ENCODE results near the gene SMIM11. TPM values are rescaled to one million over a fixed set of nuclear protein-coding genes. Genes with fewer than 3 reads are reported as not detected.
"Not testable (repeated sequence)": the region's sequence is repeated elsewhere in the genome, so short reads cannot be mapped to it uniquely, and the experiment has no call there.

Gene SMIM11
- total RNA-seq, 1 experiment from 2014 or later: 1.3 TPM

DNA sequence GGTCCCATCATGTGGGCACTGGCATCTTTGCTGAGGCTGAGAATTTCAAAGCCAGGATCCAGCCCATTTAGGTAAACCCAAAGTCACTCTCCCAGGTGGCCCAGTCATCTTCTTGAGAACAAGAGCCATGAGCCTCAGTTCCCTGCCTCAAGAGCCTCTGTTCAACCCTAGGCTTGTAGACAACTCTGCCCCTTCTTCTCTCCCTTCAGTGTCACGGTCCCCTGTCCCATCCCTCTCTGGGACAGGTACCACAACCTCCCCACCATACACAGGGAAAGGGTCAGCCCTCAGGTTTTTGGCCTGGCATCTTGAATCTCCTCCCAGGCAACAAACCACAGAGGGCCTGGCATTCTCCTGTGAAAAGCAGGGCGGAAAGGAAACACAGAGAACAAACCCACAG lies 30.4 kb downstream of the SMIM11 start:
- CTCF ChIA-PET; POLR2A ChIA-PET (ENCODE audit: low non-redundant PET); H3K36me3 ChIP-seq (ENCODE audit: insufficient read depth, low read length, poor library complexity, severe bottlenecking); H3K4me1 ChIP-seq (ENCODE audit: insufficient read depth, low read length, poor library complexity, severe bottlenecking); H3K27ac ChIP-seq (ENCODE audit: low read depth, low read length, poor library complexity, severe bottlenecking); DNase-seq (ENCODE audit: low spot score); intact Hi-C loops (cut with micrococcal nuclease; ENCODE audit: unreplicated experiment); H3K9me3 ChIP-seq (ENCODE audit: low read depth, low read length, poor library complexity, severe bottlenecking); H3K27me3 ChIP-seq (replicated peaks; ENCODE audit: insufficient read depth, low read depth, low read length, poor library complexity); BruUV-seq (replicated peaks); H3K4me3 ChIP-seq (ENCODE audit: low read depth, low read length, poor library complexity, severe bottlenecking): not testable (repeated sequence)

DNA sequence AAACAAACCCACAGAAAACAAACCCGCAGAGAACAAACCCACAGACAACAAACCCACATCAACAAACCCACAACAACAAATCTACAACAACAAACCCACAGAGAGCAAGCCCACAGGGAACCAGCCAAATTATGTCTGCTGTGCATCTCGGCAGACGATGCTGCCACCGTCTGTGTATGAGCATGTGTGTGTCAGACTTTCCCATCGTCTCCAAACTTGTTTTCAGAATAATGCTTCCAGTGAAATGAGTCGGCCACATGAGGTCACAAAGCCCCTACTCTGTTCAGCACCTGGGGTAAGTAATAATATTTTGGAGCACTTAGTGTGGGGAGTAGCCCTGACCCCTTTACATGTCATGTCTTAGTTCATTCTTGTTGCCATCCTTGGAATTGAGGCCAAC lies 30.8 kb downstream of the SMIM11 start:
- CTCF ChIA-PET; H3K9me3 ChIP-seq (ENCODE audit: low read depth, low read length, poor library complexity, severe bottlenecking); H3K4me1 ChIP-seq (ENCODE audit: insufficient read depth, low read length, poor library complexity, severe bottlenecking); H3K27me3 ChIP-seq (replicated peaks; ENCODE audit: insufficient read depth, low read depth, low read length, poor library complexity); DNase-seq (ENCODE audit: low spot score); H3K4me3 ChIP-seq (ENCODE audit: low read depth, low read length, poor library complexity, severe bottlenecking); BruUV-seq (replicated peaks); intact Hi-C loops (cut with micrococcal nuclease; ENCODE audit: unreplicated experiment); H3K36me3 ChIP-seq (ENCODE audit: insufficient read depth, low read length, poor library complexity, severe bottlenecking); POLR2A ChIA-PET (ENCODE audit: low non-redundant PET); H3K27ac ChIP-seq (ENCODE audit: low read depth, low read length, poor library complexity, severe bottlenecking): not testable (repeated sequence)

DNA sequence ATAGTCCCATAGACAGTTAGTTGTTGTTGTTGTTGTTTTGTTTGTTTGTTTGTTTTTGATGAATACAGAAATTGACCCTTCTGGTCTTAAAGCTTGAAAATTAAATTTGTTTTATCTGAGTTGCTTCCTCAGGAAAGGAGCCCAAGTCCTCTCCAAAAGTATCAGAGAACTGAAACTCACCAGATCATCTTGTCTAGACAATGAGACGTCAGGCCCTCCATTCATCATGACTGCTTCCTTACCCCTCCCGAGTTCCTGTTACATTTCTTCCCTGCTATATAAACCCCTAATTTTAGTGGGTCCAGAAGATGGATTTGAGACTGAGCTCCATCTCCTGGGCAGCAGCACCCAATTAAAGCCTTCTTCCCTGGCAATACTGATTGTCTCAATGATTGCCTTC lies 31.4 kb downstream of the SMIM11 start:
- POLR2A ChIA-PET (ENCODE audit: low non-redundant PET); H3K4me3 ChIP-seq (ENCODE audit: low read depth, low read length, poor library complexity, severe bottlenecking); intact Hi-C loops (cut with micrococcal nuclease; ENCODE audit: unreplicated experiment); DNase-seq (ENCODE audit: low spot score); CTCF ChIA-PET; H3K27me3 ChIP-seq (replicated peaks; ENCODE audit: insufficient read depth, low read depth, low read length, poor library complexity); H3K4me1 ChIP-seq (ENCODE audit: insufficient read depth, low read length, poor library complexity, severe bottlenecking); H3K36me3 ChIP-seq (ENCODE audit: insufficient read depth, low read length, poor library complexity, severe bottlenecking); H3K9me3 ChIP-seq (ENCODE audit: low read depth, low read length, poor library complexity, severe bottlenecking); BruUV-seq (replicated peaks); H3K27ac ChIP-seq (ENCODE audit: low read depth, low read length, poor library complexity, severe bottlenecking): not testable (repeated sequence)

DNA sequence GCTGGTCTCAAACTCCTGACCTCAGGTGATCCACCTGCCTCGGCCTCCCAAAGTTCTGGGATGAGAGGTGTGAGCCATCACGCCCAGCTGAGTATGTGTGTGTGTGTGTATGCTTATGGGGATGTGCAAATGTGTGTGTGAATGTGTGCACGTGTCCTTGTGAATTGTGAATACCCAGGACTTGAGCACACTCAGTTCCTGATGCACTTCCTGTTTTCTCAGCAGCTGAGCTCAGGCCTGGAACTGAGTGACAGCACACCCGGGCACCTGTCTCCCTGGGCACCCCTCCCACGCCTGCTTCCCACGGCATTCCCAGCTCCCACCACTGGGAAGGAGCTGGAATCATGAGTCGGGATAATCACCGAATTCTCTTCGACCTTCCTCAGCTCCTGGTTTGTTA lies 32.0 kb downstream of the SMIM11 start:
- CTCF ChIA-PET; H3K27ac ChIP-seq (ENCODE audit: low read depth, low read length, poor library complexity, severe bottlenecking); H3K27me3 ChIP-seq (replicated peaks; ENCODE audit: insufficient read depth, low read depth, low read length, poor library complexity); H3K4me1 ChIP-seq (ENCODE audit: insufficient read depth, low read length, poor library complexity, severe bottlenecking); H3K4me3 ChIP-seq (ENCODE audit: low read depth, low read length, poor library complexity, severe bottlenecking); intact Hi-C loops (cut with micrococcal nuclease; ENCODE audit: unreplicated experiment); H3K9me3 ChIP-seq (ENCODE audit: low read depth, low read length, poor library complexity, severe bottlenecking); BruUV-seq (replicated peaks); DNase-seq (ENCODE audit: low spot score); POLR2A ChIA-PET (ENCODE audit: low non-redundant PET); H3K36me3 ChIP-seq (ENCODE audit: insufficient read depth, low read length, poor library complexity, severe bottlenecking): not testable (repeated sequence)

DNA sequence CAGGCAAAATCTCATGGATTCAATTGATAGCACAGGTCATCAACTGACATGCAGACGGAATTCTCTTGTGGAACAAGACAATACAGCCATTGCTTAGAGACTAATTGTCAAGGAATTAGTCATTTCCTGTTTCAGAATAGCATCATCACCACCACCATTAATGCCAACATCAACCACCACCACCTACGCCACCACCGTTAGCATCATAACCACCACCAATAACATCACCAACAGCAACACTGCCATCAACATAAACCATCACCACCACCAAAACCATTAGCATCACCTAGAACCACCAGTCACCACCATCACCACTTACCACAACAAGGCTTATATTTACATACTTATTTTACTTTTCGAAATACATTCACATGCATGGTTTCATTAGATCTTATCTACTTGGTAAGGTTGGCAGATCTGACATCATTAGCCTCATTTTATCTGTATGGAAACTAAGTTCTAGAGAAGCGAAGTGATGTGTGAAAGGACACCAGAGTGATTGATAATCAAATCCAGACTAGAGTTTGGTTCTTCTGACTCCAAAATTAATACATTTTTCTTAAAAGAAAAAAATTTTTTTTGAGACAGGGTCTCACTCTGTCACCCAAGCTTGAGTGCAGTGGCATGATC lies 42.3 kb downstream of the SMIM11 start:
- H3K4me1 ChIP-seq (ENCODE audit: insufficient read depth, low read length, poor library complexity, severe bottlenecking); BruUV-seq (replicated peaks); H3K4me3 ChIP-seq (ENCODE audit: low read depth, low read length, poor library complexity, severe bottlenecking); H3K9me3 ChIP-seq (ENCODE audit: low read depth, low read length, poor library complexity, severe bottlenecking); H3K27ac ChIP-seq (ENCODE audit: low read depth, low read length, poor library complexity, severe bottlenecking); DNase-seq (ENCODE audit: low spot score); CTCF ChIA-PET; H3K36me3 ChIP-seq (ENCODE audit: insufficient read depth, low read length, poor library complexity, severe bottlenecking); POLR2A ChIA-PET (ENCODE audit: low non-redundant PET); intact Hi-C loops (cut with micrococcal nuclease; ENCODE audit: unreplicated experiment); H3K27me3 ChIP-seq (replicated peaks; ENCODE audit: insufficient read depth, low read depth, low read length, poor library complexity): not testable (repeated sequence)

DNA sequence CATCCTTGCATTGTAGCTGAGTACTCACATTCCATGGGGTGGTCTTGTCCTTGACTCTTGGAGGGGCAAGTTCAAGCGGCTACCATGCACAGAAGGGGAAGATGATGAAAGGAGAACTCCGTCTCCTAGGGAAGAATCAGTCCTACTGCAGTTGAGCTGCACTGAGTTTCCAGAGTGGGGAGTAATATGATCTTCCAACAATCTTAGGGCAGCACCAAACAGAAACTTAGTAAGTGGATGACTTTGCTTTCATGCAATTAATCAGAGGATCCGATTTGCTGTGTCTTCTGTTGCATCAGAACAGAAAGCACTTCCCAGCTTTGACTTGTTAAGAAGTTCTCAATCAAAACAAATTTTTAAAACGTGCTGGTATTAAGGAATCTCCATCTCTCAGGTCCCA lies 48.5 kb downstream of the SMIM11 start, which contains the start of gene SMIM34:
TSS of gene SMIM34 (minus strand) at position 147 of the 400 bp plus-strand sequence. CDS start at position 35, 112 bp downstream.
- H3K9me3 ChIP-seq (ENCODE audit: low read depth, low read length, poor library complexity, severe bottlenecking); CTCF ChIA-PET; H3K27me3 ChIP-seq (replicated peaks; ENCODE audit: insufficient read depth, low read depth, low read length, poor library complexity); intact Hi-C loops (cut with micrococcal nuclease; ENCODE audit: unreplicated experiment); DNase-seq (ENCODE audit: low spot score); H3K36me3 ChIP-seq (ENCODE audit: insufficient read depth, low read length, poor library complexity, severe bottlenecking); H3K4me3 ChIP-seq (ENCODE audit: low read depth, low read length, poor library complexity, severe bottlenecking); H3K4me1 ChIP-seq (ENCODE audit: insufficient read depth, low read length, poor library complexity, severe bottlenecking); H3K27ac ChIP-seq (ENCODE audit: low read depth, low read length, poor library complexity, severe bottlenecking); POLR2A ChIA-PET (ENCODE audit: low non-redundant PET); BruUV-seq (replicated peaks): not testable (repeated sequence)

DNA sequence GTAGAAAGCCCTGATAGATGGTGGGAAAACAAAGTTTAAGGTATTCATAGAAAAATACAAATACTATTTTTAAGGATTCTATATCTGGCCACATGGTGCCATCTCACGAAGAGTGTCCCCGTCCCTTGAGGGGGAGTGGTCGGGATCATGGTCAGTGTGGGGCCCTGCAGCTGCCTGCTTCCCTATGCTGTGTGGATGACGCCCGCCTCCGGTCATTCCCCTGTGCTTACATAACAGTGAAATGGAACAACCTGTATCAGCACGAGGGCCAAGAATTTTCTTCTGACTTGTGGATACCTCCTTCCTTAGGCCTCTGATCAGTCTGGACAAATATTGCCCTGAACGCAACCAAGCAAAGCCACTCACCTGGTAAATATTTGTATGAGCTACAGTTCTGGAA lies 52.0 kb downstream of the SMIM11 start:
- DNase-seq (ENCODE audit: low spot score); H3K4me1 ChIP-seq (ENCODE audit: insufficient read depth, low read length, poor library complexity, severe bottlenecking); H3K27me3 ChIP-seq (replicated peaks; ENCODE audit: insufficient read depth, low read depth, low read length, poor library complexity); POLR2A ChIA-PET (ENCODE audit: low non-redundant PET); CTCF ChIA-PET; H3K4me3 ChIP-seq (ENCODE audit: low read depth, low read length, poor library complexity, severe bottlenecking); H3K9me3 ChIP-seq (ENCODE audit: low read depth, low read length, poor library complexity, severe bottlenecking); H3K27ac ChIP-seq (ENCODE audit: low read depth, low read length, poor library complexity, severe bottlenecking); BruUV-seq (replicated peaks); H3K36me3 ChIP-seq (ENCODE audit: insufficient read depth, low read length, poor library complexity, severe bottlenecking); intact Hi-C loops (cut with micrococcal nuclease; ENCODE audit: unreplicated experiment): not testable (repeated sequence)

DNA sequence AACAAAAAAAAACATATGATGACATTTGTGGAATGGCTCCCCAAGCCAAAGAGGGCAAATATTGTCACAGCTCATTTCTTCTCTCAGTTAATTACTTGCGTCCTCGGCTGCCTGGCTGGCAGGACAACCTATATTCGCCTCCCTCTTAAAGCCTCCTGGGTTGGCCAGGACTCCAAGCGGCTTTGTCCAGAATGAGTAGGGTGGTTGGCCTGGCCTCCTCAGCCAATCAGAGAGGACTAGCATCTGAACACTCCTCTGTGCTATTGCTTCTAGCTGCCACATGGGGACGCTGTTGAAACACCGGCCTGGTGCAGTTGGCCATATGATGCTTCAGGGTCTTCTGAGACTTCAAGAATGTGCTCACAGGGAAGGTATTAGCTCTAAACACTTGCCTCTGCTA lies 53.1 kb downstream of the SMIM11 start:
- H3K27me3 ChIP-seq (replicated peaks; ENCODE audit: insufficient read depth, low read depth, low read length, poor library complexity); H3K9me3 ChIP-seq (ENCODE audit: low read depth, low read length, poor library complexity, severe bottlenecking); H3K4me3 ChIP-seq (ENCODE audit: low read depth, low read length, poor library complexity, severe bottlenecking); DNase-seq (ENCODE audit: low spot score); POLR2A ChIA-PET (ENCODE audit: low non-redundant PET); H3K36me3 ChIP-seq (ENCODE audit: insufficient read depth, low read length, poor library complexity, severe bottlenecking); H3K4me1 ChIP-seq (ENCODE audit: insufficient read depth, low read length, poor library complexity, severe bottlenecking); BruUV-seq (replicated peaks); H3K27ac ChIP-seq (ENCODE audit: low read depth, low read length, poor library complexity, severe bottlenecking); intact Hi-C loops (cut with micrococcal nuclease; ENCODE audit: unreplicated experiment); CTCF ChIA-PET: not testable (repeated sequence)

Data from A673 (cell line).